Measurements from ENCODE around the gene GTF3C1.

GTF3C1 gene

GRCh38 chr16:27470567-27471431 is 78.9 kb downstream of the GTF3C1 start:
- no peak for DNase-seq (ENCODE audit: low read depth)
- H3K4me3 ChIP-seq (ENCODE audit: low read depth, low read length): no peak overlapping the region
- TF ChIP-seq, protein P1, sequence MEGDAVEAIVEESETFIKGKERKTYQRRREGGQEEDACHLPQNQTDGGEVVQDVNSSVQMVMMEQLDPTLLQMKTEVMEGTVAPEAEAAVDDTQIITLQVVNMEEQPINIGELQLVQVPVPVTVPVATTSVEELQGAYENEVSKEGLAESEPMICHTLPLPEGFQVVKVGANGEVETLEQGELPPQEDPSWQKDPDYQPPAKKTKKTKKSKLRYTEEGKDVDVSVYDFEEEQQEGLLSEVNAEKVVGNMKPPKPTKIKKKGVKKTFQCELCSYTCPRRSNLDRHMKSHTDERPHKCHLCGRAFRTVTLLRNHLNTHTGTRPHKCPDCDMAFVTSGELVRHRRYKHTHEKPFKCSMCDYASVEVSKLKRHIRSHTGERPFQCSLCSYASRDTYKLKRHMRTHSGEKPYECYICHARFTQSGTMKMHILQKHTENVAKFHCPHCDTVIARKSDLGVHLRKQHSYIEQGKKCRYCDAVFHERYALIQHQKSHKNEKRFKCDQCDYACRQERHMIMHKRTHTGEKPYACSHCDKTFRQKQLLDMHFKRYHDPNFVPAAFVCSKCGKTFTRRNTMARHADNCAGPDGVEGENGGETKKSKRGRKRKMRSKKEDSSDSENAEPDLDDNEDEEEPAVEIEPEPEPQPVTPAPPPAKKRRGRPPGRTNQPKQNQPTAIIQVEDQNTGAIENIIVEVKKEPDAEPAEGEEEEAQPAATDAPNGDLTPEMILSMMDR (IDR thresholded peaks at IDR 0.05; ENCODE audit: low read depth, low read length, missing control alignments): no peak

DNA sequence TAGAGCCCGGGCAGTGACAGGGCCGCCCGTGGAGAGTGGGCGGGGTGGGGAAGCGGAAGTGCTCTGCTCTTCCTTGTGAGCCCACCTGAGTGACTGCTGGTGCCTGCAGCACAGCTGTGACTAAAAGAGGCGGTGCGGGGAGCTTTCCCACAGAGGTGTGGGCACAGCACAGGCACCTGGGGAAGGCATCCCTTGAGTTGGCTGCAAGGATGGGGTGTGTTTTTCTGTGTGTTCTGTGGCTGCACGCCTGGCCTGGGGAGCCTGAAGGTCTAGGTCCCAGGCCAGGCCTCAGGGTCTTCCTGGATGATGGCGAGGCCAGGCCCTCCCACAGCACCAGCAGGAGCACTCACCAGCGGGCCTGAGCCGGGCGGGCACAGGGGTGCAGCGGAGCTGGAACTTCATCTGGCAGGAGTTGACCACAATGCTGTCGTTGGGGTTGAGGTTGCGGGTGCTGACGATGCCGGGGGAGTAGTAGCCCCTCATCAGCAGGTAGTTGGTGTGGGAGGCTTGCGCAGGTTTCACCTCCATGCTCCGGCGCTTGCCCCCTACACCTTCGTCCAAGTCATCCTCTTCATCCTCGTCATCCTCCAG is 80.7 kb downstream of the GTF3C1 start:
- DNase-seq (ENCODE audit: low read depth): no peak
- TF ChIP-seq, protein P1 (IDR thresholded peaks at IDR 0.05; ENCODE audit: low read depth, low read length, missing control alignments): no peak
- no peak overlapping the region for H3K4me3 ChIP-seq (ENCODE audit: low read depth, low read length)

DNA sequence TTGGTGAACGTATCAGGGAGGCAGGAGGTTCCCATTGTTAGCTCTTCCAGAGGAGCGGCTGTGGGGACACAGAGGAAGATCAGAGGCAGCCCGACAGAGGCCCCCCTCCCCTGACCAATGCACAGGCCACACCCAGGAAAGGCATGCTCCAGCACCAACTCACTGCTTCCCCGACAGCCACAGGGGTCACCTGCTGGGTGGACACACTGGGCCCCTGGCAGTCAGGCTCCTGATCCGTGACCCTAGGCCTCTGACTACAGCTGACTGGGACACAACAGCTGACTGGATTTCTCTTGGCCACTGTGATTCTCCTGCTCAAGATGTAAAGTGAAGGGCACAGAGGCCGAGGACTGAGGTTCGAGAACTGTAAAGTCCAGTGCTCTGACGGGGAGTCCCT is 84.2 kb downstream of the GTF3C1 start:
- H3K4me3 ChIP-seq (ENCODE audit: low read depth, low read length): no peak overlapping the region
- TF ChIP-seq, protein P1 (IDR thresholded peaks at IDR 0.05; ENCODE audit: low read depth, low read length, missing control alignments): no peak
- DNase-seq (ENCODE audit: low read depth): no peak

DNA sequence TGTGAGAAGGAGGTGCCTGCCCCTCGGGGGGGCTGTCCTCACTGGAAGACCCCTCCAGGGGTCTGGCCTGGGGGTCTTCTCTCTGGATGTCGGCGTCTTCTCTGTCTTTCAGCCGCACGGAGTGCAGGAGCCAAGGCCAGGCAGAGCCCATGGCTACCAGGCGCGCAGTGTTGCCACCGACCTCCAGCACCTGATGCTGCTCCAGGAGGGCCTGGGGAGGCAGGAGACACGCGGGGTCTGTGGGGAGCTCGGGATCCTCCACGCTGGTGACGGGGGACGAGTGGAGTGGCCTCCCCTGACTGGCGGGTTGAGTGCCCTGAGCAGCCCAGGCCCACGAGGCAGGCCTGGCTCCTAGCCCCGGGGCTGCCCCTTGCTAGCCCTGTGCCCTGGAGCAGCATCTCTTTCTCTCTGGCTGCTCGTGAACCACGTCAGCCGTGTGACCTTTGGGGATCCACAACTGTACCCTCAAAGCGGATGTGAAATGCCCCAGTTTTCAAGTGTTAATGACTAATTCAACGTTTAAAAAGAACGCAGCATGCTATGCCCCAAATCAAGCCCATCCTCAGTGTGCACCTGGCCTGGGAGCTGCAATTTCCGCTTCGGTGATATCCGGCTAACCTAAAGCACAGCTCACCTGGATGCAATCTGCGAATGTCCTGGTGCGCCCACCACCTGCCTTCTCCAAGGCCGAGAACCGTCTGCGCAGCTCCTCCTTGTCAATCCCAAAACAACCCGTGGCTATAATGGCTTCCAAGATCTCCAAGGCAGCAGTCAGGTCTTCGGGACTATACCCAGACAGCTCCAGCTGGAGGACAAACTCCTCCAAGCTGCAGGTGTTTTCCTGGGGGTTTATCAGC is 84.9 kb downstream of the GTF3C1 start:
- no peak for DNase-seq (ENCODE audit: low read depth)
- no peak overlapping the region for H3K4me3 ChIP-seq (ENCODE audit: low read depth, low read length)
- TF ChIP-seq, protein P1 (IDR thresholded peaks at IDR 0.05; ENCODE audit: low read depth, low read length, missing control alignments): no peak

- DNase-seq (ENCODE audit: low read depth): no peak
- no peak overlapping the region for H3K4me3 ChIP-seq (ENCODE audit: low read depth, low read length)
- TF ChIP-seq, protein P1 (IDR thresholded peaks at IDR 0.05; ENCODE audit: low read depth, low read length, missing control alignments): no peak
These were observed 85.7 kb downstream of the GTF3C1 start for GRCh38 chr16:27463741-27464591.
